IPS-20b (cell line): ENCODE results near the gene TMEM259.

Experiments used
- H3K27ac ChIP-seq: one replicate; pipeline ENCODE4 v1.5.1; 2013; ENCODE audit warnings: low read length
- H3K27me3 ChIP-seq: 2 replicates; pipeline ENCODE4 v1.6.1; 2013; ENCODE audit warnings: mild to moderate bottlenecking, low read length, inconsistent platforms; ENCODE audit not compliant: insufficient read depth
- H3K36me3 ChIP-seq: 2 replicates; pipeline ENCODE4 v1.6.1; 2013; ENCODE audit warnings: low read depth, mild to moderate bottlenecking, inconsistent platforms, low read length, moderate library complexity; ENCODE audit not compliant: insufficient read depth
- H3K4me1 ChIP-seq: 2 replicates; pipeline ENCODE4 v1.6.1; 2013; ENCODE audit warnings: mild to moderate bottlenecking, control low read depth, inconsistent platforms, low read length, moderate library complexity; ENCODE audit not compliant: insufficient read depth
- H3K4me3 ChIP-seq: 2 replicates; pipeline ENCODE4 v1.5.1; 2013; ENCODE audit warnings: mild to moderate bottlenecking, low read length, inconsistent platforms
- H3K9ac ChIP-seq: 2 replicates; pipeline ENCODE4 v1.6.1; 2013; ENCODE audit warnings: low read depth, mild to moderate bottlenecking, inconsistent platforms, low read length, moderate library complexity
- H3K9me3 ChIP-seq: 2 replicates; pipeline ENCODE4 v1.6.1; 2013; ENCODE audit warnings: mild to moderate bottlenecking, low read depth, low read length, inconsistent platforms; ENCODE audit not compliant: insufficient read depth

The TMEM259 gene

GRCh38 chr19:1063909-1064660 is 43.2 kb upstream of the TMEM259 start:
- Histone ChIP-seq H3K9ac (peak overlapping the region; percentile 30; the same call in 1 of the 2 replicates), H3K9me3 (no peaks in the 10 kb centered on the region), H3K4me3 (peak overlapping the region; percentile 62; the same call in 1 of the 2 replicates), H3K27me3 (peaks cover 41% of the 10 kb centered on the region), H3K36me3 (no peaks in the 10 kb centered on the region), H3K4me1 (peaks cover 4% of the 10 kb centered on the region; the same call in 1 of the 2 replicates), H3K27ac (no peak overlapping the region)

- H3K9me3 ChIP-seq, result no peaks in the 10 kb centered on the region
- H3K9ac ChIP-seq, result no peak overlapping the region
- no peak overlapping the region for H3K27ac ChIP-seq
Observed at GRCh38 chr19:1063030-1063908, 42.3 kb upstream of the TMEM259 start.

DNA sequence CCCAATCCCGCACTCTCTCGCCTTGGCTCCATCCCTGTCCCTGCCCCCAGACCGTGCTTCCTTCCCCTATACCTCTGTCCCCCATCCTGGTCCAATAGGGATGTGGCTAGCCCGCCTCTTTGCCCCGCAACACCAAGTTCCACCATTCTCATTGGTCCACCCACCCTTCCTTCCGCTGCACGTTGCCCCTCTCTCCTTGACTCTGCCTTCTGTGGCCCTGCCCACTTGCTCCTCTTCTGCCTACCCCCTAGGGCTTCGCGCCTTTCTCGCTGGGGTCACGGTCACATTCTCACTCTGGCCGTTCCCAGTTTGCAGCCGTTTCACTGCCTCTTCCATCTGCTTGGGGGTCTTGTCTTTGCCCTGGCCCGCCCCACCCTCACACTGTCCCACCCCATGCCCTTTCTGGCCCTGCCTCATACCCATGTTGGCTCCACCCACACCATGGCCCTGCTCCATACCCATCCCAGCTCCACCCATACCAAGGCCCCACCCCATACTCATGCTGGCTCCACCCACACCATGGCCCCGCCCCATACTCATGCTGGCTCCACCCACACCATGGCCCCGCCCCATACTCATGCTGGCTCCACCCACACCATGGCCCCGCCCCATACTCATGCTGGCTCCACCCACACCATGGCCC is 41.6 kb upstream of the TMEM259 start:
- Histone ChIP-seq H3K4me1 (peaks cover 4% of the 10 kb centered on the region; the same call in 1 of the 2 replicates), H3K36me3 (no peaks in the 10 kb centered on the region), H3K27ac (no peak overlapping the region), H3K27me3 (peaks cover 26% of the 10 kb centered on the region), H3K9me3 (no peaks in the 10 kb centered on the region), H3K9ac (no peak overlapping the region), H3K4me3 (no peak overlapping the region; the same call in 1 of the 2 replicates)

More at GRCh38 chr19:1063030-1063908, 42.3 kb upstream of the TMEM259 start:
- peaks cover 4% of the 10 kb centered on the region; the same call in 1 of the 2 replicates for H3K4me1 ChIP-seq
- peaks cover 34% of the 10 kb centered on the region for H3K27me3 ChIP-seq
- no peak overlapping the region for H3K4me3 ChIP-seq
- H3K36me3 ChIP-seq, result no peaks in the 10 kb centered on the region

GRCh38 chr19:1061987-1062386 is 41.1 kb upstream of the TMEM259 start:
- Histone ChIP-seq H3K4me3 (no peak overlapping the region; the same call in 1 of the 2 replicates), H3K36me3 (no peaks in the 10 kb centered on the region), H3K9ac (no peak overlapping the region), H3K27me3 (peaks cover 21% of the 10 kb centered on the region), H3K27ac (no peak overlapping the region), H3K9me3 (no peaks in the 10 kb centered on the region), H3K4me1 (peaks cover 4% of the 10 kb centered on the region; the same call in 1 of the 2 replicates)

DNA sequence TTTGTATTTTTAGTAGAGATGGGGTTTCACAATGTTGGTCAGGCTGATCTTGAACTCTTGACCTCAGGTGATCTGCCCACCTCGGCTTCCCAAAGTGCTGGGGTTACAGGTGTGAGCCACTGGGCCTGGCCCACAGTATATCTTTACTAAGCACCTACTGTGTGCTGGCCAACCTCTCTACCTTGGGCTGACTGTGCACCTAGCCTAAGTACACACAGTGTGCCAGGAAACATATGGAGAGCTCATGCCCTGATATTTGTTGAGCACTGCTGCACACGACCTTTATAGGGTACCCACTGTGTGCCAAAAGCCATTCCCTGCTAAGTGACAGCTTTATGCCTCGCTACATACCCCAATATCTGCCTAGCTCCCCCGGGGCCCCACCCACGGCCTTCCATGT is 39.8 kb upstream of the TMEM259 start:
- Histone ChIP-seq H3K9me3 (no peaks in the 10 kb centered on the region), H3K36me3 (no peaks in the 10 kb centered on the region), H3K4me1 (peaks cover 4% of the 10 kb centered on the region; the same call in 1 of the 2 replicates), H3K9ac (no peak overlapping the region), H3K4me3 (no peak overlapping the region), H3K27me3 (peaks cover 8% of the 10 kb centered on the region), H3K27ac (no peak overlapping the region)

DNA sequence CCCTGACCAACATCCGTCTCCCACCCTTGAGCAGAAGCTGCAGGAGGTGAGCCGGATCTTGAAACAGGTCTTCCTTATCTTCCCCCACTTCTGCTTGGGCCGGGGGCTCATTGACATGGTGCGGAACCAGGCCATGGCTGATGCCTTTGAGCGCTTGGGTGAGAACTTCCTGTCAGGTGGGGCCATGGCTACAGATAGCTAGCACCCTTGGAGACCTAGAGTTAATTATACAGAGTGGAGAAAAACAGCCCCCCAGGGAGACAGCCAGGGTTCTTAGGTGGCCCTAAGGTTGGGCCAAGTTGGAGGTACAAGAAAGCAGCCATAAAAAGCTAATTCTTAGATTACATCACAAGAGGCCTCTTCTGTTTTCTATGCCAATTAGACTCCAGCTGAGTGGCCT is 37.2 kb upstream of the TMEM259 start:
- Histone ChIP-seq H3K4me3 (no peak overlapping the region), H3K27me3 (no peaks in the 10 kb centered on the region), H3K9ac (no peak overlapping the region), H3K9me3 (no peaks in the 10 kb centered on the region), H3K27ac (no peak overlapping the region), H3K4me1 (no peaks in the 10 kb centered on the region), H3K36me3 (no peaks in the 10 kb centered on the region)

- H3K9me3 ChIP-seq, result no peaks in the 10 kb centered on the region
Observed at GRCh38 chr19:1057176-1057855, 36.4 kb upstream of the TMEM259 start.

GRCh38 chr19:1055886-1056620 is 35.1 kb upstream of the TMEM259 start:
- Histone ChIP-seq H3K9me3 (no peaks in the 10 kb centered on the region), H3K27ac (no peak overlapping the region), H3K4me1 (no peaks in the 10 kb centered on the region)

More at GRCh38 chr19:1057176-1057855, 36.4 kb upstream of the TMEM259 start:
- H3K36me3 ChIP-seq, result no peaks in the 10 kb centered on the region
- no peak overlapping the region for H3K27ac ChIP-seq
- no peaks in the 10 kb centered on the region for H3K27me3 ChIP-seq
- H3K4me1 ChIP-seq, result no peaks in the 10 kb centered on the region
- no peak overlapping the region for H3K9ac ChIP-seq
- H3K4me3 ChIP-seq, result no peak overlapping the region

DNA sequence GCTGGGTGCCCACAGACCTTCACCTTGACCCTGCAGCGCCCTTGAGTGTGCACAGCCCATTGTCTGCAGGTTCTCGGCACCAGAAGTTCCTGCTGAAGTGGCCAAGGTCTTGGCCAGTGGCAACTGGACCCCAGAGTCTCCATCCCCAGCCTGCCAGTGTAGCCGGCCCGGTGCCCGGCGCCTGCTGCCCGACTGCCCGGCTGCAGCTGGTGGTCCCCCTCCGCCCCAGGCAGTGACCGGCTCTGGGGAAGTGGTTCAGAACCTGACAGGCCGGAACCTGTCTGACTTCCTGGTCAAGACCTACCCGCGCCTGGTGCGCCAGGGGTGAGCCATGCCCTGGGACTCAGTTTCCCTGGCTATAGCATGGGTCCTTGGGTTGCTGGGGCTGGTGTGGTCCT is 34.1 kb upstream of the TMEM259 start:
- Histone ChIP-seq H3K4me1 (no peaks in the 10 kb centered on the region), H3K27me3 (no peaks in the 10 kb centered on the region), H3K27ac (no peak overlapping the region), H3K9me3 (no peaks in the 10 kb centered on the region), H3K4me3 (no peak overlapping the region), H3K9ac (no peak overlapping the region), H3K36me3 (no peaks in the 10 kb centered on the region)

More at GRCh38 chr19:1055886-1056620, 35.1 kb upstream of the TMEM259 start:
- Histone ChIP-seq H3K27me3 (no peaks in the 10 kb centered on the region), H3K4me3 (no peak overlapping the region), H3K36me3 (no peaks in the 10 kb centered on the region), H3K9ac (no peak overlapping the region)

DNA sequence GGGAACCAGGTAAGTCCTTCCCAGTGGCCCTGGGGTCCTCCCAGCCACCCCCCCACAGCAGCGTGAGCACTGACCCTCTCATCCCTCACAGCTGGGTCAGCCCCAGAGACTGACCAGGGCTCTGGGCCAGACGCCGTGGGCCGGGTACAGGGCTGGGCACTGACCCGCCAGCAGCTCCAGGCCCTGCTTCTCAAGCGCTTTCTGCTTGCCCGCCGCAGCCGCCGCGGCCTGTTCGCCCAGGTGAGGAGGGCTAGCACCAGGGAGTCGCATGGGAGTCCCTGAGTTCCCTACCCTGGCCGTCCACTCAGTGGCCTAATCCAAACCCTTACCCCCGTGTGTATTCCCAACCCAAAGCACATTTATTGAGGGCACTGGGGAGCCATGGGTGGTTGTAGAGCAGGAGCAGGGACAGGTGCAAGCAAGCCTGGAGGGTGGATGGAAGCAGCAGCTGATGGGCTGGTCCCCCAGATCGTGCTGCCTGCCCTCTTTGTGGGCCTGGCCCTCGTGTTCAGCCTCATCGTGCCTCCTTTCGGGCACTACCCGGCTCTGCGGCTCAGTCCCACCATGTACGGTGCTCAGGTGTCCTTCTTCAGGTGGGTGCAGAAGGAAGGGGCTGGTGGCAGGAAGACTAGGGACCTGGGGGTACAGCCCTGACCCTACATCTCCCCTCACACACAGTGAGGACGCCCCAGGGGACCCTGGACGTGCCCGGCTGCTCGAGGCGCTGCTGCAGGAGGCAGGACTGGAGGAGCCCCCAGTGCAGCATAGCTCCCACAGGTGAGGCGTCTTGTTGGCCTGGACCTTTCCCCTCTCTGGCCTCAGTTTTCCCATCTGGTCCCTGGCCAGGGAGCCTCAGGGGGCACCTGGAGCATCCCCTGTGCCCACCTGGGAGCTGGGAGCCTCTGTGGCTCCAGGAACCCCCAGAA is 33.4 kb upstream of the TMEM259 start:
- H3K27ac ChIP-seq, result no peak overlapping the region
- no peaks in the 10 kb centered on the region for H3K27me3 ChIP-seq
- H3K4me1 ChIP-seq, result no peaks in the 10 kb centered on the region
- H3K9me3 ChIP-seq, result no peaks in the 10 kb centered on the region
- no peaks in the 10 kb centered on the region for H3K36me3 ChIP-seq
- no peak overlapping the region for H3K9ac ChIP-seq
- H3K4me3 ChIP-seq, result no peak overlapping the region
